Esophagus muscularis mucosa (tissue), 3 donors: ENCODE measurements around the gene OTOP1.

Experiments used
- CTCF ChIP-seq, 3 experiments: fragments of 200-600 bp in 2 of 3; fragments of 450-650 bp in 1 of 3; sonication (generic) in 2 of 3; IDR thresholded peaks; one replicate each; pipeline ENCODE4 v1.5.1; 2017 to 2019; ENCODE audit warnings: antibody characterized with exemption in 3 of 3, mild to moderate bottlenecking in 2 of 3, moderate library complexity in 1 of 3
- POLR2A ChIP-seq: fragments of 450-650 bp; IDR thresholded peaks from one replicate; pipeline ENCODE4 v1.6.1; 2017; ENCODE audit warnings: antibody characterized with exemption, moderate library complexity, mild to moderate bottlenecking, low read depth

GRCh38 chr4:4206204-4206603 is 20.5 kb downstream of the OTOP1 start:
- TF ChIP-seq POLR2A = no peak
- TF ChIP-seq CTCF (IDR thresholded peaks at IDR 0.05) = no peak
